K562 (cell line): Measurements from ENCODE around the gene SMPDL3B. TPM values are rescaled to one million over a fixed set of nuclear protein-coding genes. Genes with fewer than 3 reads are reported as not detected.

Experiments used
- ATAC-seq: fragments of 200-7000 bp; cut with Tn5 transposase; 3 replicates; pipeline ENCODE4 v1.9.1; 2020; ENCODE audit warnings: moderate library complexity
- BruUV-seq: library from RNA; stranded (reverse); fragments of 400-500 nt; replicated peaks from 2 replicates; lab custom pipeline; 2021; lab: Mats Ljungman, UMichigan
- CTCF ChIA-PET: fragments of 300-600 bp; formaldehyde crosslinking; extraction: SDS; loops from one replicate; lab custom pipeline; 2021; ENCODE audit warnings: low intra/inter-chr PET ratio; lab: Yijun Ruan, JAX
- POLR2A ChIA-PET: fragments of 300-600, 350-650 bp; sonication (Branson Sonifier 250); formaldehyde crosslinking; extraction: SDS; loops from one replicate; lab custom pipeline; 2021; ENCODE audit warnings: antibody characterized with exemption, inconsistent platforms; lab: Yijun Ruan, JAX
- DNase-seq, 4 experiments: peaks; one replicate each; pipeline versions ENCODE4 v3.0.0 to v3.0.0-alpha.2; 2011 to 2018; ENCODE audit warnings: low spot score in 3 of 4, mixed read lengths in 3 of 4; ENCODE audit errors: extremely low read depth in 1 of 4
- FAIRE-seq: peaks from 2 replicates; lab custom pipeline; 2011; peaks lifted over from hg19 to GRCh38; lab: Jason Lieb, UNC
- H2AFZ ChIP-seq: 2 replicates; pipeline ENCODE4 v1.6.0; 2011; ENCODE audit warnings: low read depth, low read length, control low read depth, inconsistent platforms
- H3K27ac ChIP-seq: fragments of 200-600 bp; 3 replicates; pipeline ENCODE4 v1.8.0; 2011; ENCODE audit warnings: low read depth, mild to moderate bottlenecking, control low read depth, inconsistent platforms, low read length, moderate library complexity, mixed read lengths; ENCODE audit errors: extremely low read depth
- H3K27me3 ChIP-seq, 2 experiments: fragments of 300-600 bp in 1 of 2; 2 replicates in 1 of 2; 3 replicates in 1 of 2; pipeline versions ENCODE4 v1.6.0 to v1.8.0; 2011; ENCODE audit warnings: inconsistent platforms in 2 of 2, low read length in 2 of 2, mild to moderate bottlenecking in 1 of 2, mixed read lengths in 1 of 2, moderate library complexity in 1 of 2; ENCODE audit not compliant: control insufficient read depth in 2 of 2, insufficient read depth in 2 of 2
- H3K36me3 ChIP-seq: fragments of 300-600 bp; 3 replicates; pipeline ENCODE4 v1.8.0; 2011; ENCODE audit warnings: mild to moderate bottlenecking, low read length, inconsistent platforms; ENCODE audit not compliant: control insufficient read depth, insufficient read depth
- H3K4me1 ChIP-seq, 2 experiments: fragments of 200-600 bp in 1 of 2; replicated peaks in 1 of 2; 2 replicates in 1 of 2; 3 replicates in 1 of 2; pipeline versions ENCODE4 v1.5.1 to v1.8.0; 2011; ENCODE audit warnings: inconsistent platforms in 2 of 2, low read length in 2 of 2, mild to moderate bottlenecking in 1 of 2, mixed read lengths in 1 of 2, moderate library complexity in 1 of 2; ENCODE audit not compliant: control insufficient read depth in 2 of 2, insufficient read depth in 2 of 2
- H3K4me2 ChIP-seq: 2 replicates; pipeline ENCODE4 v1.6.1; 2011; ENCODE audit warnings: low read length, control low read depth, inconsistent platforms, mixed read lengths; ENCODE audit not compliant: insufficient read depth
- H3K4me3 ChIP-seq: fragments of 200-600 bp; sonication (generic), shearing (Covaris generic); 2 replicates; pipeline ENCODE4 v1.5.1; 2016; ENCODE audit warnings: control low read depth, inconsistent platforms
- H3K79me2 ChIP-seq: fragments of 200-600 bp; 3 replicates; pipeline ENCODE4 v1.8.0; 2011; ENCODE audit warnings: low read length, inconsistent platforms; ENCODE audit not compliant: control insufficient read depth, insufficient read depth
- H3K9ac ChIP-seq, 2 experiments: 2 replicates each; pipeline versions ENCODE4 v1.6.0 to v1.6.1; 2011; ENCODE audit warnings: low read depth in 2 of 2, low read length in 2 of 2, control low read depth in 1 of 2, inconsistent platforms in 1 of 2, mild to moderate bottlenecking in 1 of 2, mixed read lengths in 1 of 2; ENCODE audit not compliant: insufficient read depth in 1 of 2
- H3K9me1 ChIP-seq: one replicate; pipeline ENCODE4 v1.6.0; 2011; ENCODE audit warnings: inconsistent platforms, mild to moderate bottlenecking, low read length, moderate library complexity; ENCODE audit not compliant: control insufficient read depth, insufficient read depth
- H3K9me3 ChIP-seq: replicated peaks from 2 replicates; pipeline ENCODE4 v1.5.1; 2011; ENCODE audit warnings: low read depth, low read length, inconsistent platforms; ENCODE audit not compliant: control insufficient read depth, insufficient read depth
- H4K20me1 ChIP-seq: replicated peaks from 2 replicates; pipeline ENCODE4 v1.6.1; 2011; ENCODE audit warnings: low read length, inconsistent platforms, mixed read lengths; ENCODE audit not compliant: control insufficient read depth, insufficient read depth
- ARID1B ChIP-seq: fragments of 450-650 bp; IDR thresholded peaks from 2 replicates; pipeline ENCODE4 v1.6.1; 2016; ENCODE audit warnings: antibody characterized with exemption, mild to moderate bottlenecking, inconsistent platforms
- FOS ChIP-seq: IDR thresholded peaks from 3 replicates; pipeline ENCODE4 v1.6.1; 2011; ENCODE audit not compliant: insufficient read length; ENCODE audit errors: extremely low read depth
- ILF3 ChIP-seq: fragments of 450-650 bp; IDR thresholded peaks from 2 replicates; pipeline ENCODE4 v1.6.1; 2018; ENCODE audit warnings: antibody characterized with exemption, mild to moderate bottlenecking, moderate library complexity, borderline replicate concordance
- WGBS: fragments of 100-300 bp; shearing (Covaris generic); methylation state at CpG from one replicate; pipeline ENCODE4 v1.1.6; 2016; ENCODE audit warnings: low coverage, mixed read lengths; ENCODE audit not compliant: insufficient coverage; ENCODE audit errors: missing lambda C conversion rate; 5-methylcytosine and 5-hydroxymethylcytosine counted together
- in situ Hi-C: fragments of 300-500 bp; cut with MboI; formaldehyde crosslinking; loops from 4 replicates; pipeline ENCODE4 v1.15.0; 2018; ENCODE audit warnings: inconsistent platforms, mixed read lengths
- intact Hi-C: fragments of 100-400 bp; cut with micrococcal nuclease; formaldehyde crosslinking; loops from 2 replicates; pipeline ENCODE4 v1.14.2; 2022
- polyA plus RNA-seq, 8 experiments: library from polyadenylated mRNA; depleted of rRNA in 4 of 8; stranded (reverse) in 5 of 8; unstranded in 3 of 8; fragments of >200 nt; fragmentation: Nextera tagmentation in 2 of 8; fragmentation: Illumina TruSeq in 1 of 8; extraction: Ambion mirVana in 2 of 8; extraction: Trizol in 1 of 8; gene quantifications; 2 replicates each; pipeline versions ENCODE4 v1.2.1 to v1.2.3, GENCODE V29; 2011 to 2014; ENCODE audit warnings: inconsistent platforms in 1 of 8, missing spikeins in 1 of 8
- total RNA-seq, 7 experiments: library from RNA; depleted of rRNA in 6 of 7; stranded (reverse); fragments of >200 nt in 6 of 7; fragmentation: Illumina TruSeq in 2 of 7; extraction: Trizol in 2 of 7; gene quantifications; 2 replicates each; pipeline versions ENCODE4 v1.2.1 to v1.2.3, GENCODE V29; 2011 to 2021; ENCODE audit warnings: low replicate concordance in 1 of 7
- TF ChIP-seq, protein P1 (sequence below), 2 experiments: fragments of 200-800 bp in 1 of 2; sonication (Bioruptor generic) in 1 of 2; sonication (generic) in 1 of 2; formaldehyde crosslinking in 1 of 2; IDR thresholded peaks in 1 of 2; conservative IDR thresholded peaks in 1 of 2; 2 replicates each; pipeline versions ENCODE4 v1.5.0 to v1.6.1; 2016 to 2020; ENCODE audit warnings: missing compliant biosample characterization in 1 of 2, missing genetic modification characterization in 1 of 2, missing genetic modification reagents in 1 of 2
- TF ChIP-seq, protein P2 (sequence below): fragments of 450-650 bp; IDR thresholded peaks from 2 replicates; pipeline ENCODE4 v1.6.1; 2016; ENCODE audit warnings: low read depth, mild to moderate bottlenecking, moderate library complexity

Gene SMPDL3B
- total and polyA plus RNA-seq, 9 of the 15 experiments (the other 6 are each of a cell fraction or from before 2014, with no cell fraction given) = 0.07 to 1.2 (median 0.73) TPM

DNA sequence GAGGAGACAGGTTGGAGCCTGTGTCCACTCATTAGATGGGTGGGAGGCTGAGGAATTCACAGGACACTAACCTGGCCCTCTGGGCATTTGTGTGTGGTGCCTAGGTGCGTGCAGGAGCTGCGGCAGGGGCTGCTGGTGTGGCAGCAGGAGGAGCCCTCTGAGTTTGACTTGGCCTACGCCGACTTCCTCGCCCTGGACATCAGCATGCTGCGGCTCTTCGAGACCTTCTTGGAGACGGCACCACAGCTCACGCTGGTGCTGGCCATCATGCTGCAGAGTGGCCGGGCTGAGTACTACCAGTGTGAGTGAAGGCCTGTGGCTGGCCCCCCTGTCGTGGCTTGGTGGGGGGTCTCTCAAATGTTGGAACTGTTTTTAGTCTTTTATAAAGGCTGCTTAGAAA, 28.6 kb downstream of the SMPDL3B start:
- H3K9ac ChIP-seq = peak overlapping the region in 1 of 2 experiments; percentile 61; a peak in 1 of 4 replicates
- peaks cover 0 to 31% of the 10 kb centered on the region in 2 experiments; a peak in 1 of 5 replicates for H3K4me1 ChIP-seq
- no peaks in the 10 kb centered on the region for H3K27me3 ChIP-seq
- H3K4me3 ChIP-seq = no peak overlapping the region
- H3K9me1 ChIP-seq = no peaks in the 10 kb centered on the region
- H3K9me3 ChIP-seq = no peaks in the 10 kb centered on the region
- ATAC-seq (no peak), DNase-seq (no peak), FAIRE-seq (no peak)
- intact Hi-C loops (no loop called here), in situ Hi-C loops (no loop called here)
- TF ChIP-seq, protein P1, sequence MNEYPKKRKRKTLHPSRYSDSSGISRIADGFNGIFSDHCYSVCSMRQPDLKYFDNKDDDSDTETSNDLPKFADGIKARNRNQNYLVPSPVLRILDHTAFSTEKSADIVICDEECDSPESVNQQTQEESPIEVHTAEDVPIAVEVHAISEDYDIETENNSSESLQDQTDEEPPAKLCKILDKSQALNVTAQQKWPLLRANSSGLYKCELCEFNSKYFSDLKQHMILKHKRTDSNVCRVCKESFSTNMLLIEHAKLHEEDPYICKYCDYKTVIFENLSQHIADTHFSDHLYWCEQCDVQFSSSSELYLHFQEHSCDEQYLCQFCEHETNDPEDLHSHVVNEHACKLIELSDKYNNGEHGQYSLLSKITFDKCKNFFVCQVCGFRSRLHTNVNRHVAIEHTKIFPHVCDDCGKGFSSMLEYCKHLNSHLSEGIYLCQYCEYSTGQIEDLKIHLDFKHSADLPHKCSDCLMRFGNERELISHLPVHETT (CRISPR knock-in tag; conservative IDR thresholded peaks at IDR 0.05 in 1 of 2, IDR thresholded peaks at IDR 0.05 in 1 of 2) = no peak
- TF ChIP-seq, protein P2, sequence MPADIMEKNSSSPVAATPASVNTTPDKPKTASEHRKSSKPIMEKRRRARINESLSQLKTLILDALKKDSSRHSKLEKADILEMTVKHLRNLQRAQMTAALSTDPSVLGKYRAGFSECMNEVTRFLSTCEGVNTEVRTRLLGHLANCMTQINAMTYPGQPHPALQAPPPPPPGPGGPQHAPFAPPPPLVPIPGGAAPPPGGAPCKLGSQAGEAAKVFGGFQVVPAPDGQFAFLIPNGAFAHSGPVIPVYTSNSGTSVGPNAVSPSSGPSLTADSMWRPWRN = no peak
- TF ChIP-seq ARID1B = no peak
- no peak for TF ChIP-seq FOS
- TF ChIP-seq ILF3 = no peak
- no peak overlapping the region for H3K4me2 ChIP-seq
- BruUV-seq = no TSS peak
- H4K20me1 ChIP-seq = no peaks in the 10 kb centered on the region
- H3K36me3 ChIP-seq = peaks cover 7% of the 10 kb centered on the region; the same call in 1 of the 3 replicates
- 76% methylated on average over 6 of the region's 11 CpGs for WGBS
- CTCF ChIA-PET = no interaction called here
- H3K79me2 ChIP-seq = no peaks in the 10 kb centered on the region
- POLR2A ChIA-PET = interaction anchor here (0.6 to 1.9 kb wide), 2 partner anchors 8 to 112 kb away, joined by 3 to 6 read pairs; no protein-coding TSS in a partner anchor
- no peak overlapping the region for H3K27ac ChIP-seq
- H2AFZ ChIP-seq = no peak overlapping the region
